ENCODE data around the gene CARMIL1.

DNA sequence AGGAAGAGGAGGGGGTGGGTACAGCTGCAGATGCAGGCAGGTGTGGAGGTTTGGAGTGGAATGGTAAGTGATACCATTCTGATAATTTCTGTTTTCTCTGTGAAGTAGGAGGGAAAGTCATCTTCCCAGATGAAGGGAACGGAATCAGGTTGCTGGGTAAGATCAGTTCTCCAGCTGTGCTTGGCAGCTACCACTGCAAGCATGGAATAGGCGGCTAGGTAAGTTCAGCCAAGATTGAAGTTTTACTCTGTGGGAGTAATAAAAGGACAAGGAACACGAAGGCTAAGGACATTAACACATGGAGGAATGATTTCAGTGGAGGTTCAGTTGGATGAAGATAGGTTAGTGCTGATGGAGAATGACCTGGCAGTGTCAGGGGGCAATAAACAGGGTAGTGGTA is 128.3 kb downstream of the CARMIL1 start:
- TF ChIP-seq TARDBP (IDR thresholded peaks at IDR 0.05) = no peak
- TF ChIP-seq BHLHE40 (IDR thresholded peaks at IDR 0.05; ENCODE audit: borderline replicate concordance) = no peak
- TF ChIP-seq ZNF384 (IDR thresholded peaks at IDR 0.05) = no peak
- no peak for TF ChIP-seq L3MBTL2 (conservative IDR thresholded peaks at IDR 0.05)
- no peak for TF ChIP-seq FOXA1 (IDR thresholded peaks at IDR 0.05)
- TF ChIP-seq SP1 (IDR thresholded peaks at IDR 0.05) = no peak

Measured in HEK293T (cell line).